Stimulated activated CD8-positive, alpha-beta memory T cell treated with anti-CD3 and anti-CD28 coated beads, Interleukin-12 subunit alpha, Interleukin-12 subunit beta, amount 100 ng/mL, for 24 hours (primary cell): Measurements from ENCODE around the gene AP5Z1.

Experiments used
- DNase-seq: peaks from one replicate; pipeline ENCODE4 v3.0.0-alpha.2; 2020; ENCODE audit errors: extremely low read depth

Gene AP5Z1

GRCh38 chr7:4745971-4746919 lies 29.2 kb upstream of the AP5Z1 start:
- DNase-seq = no peak

- no peak for DNase-seq
These were observed 28.4 kb upstream of the AP5Z1 start for GRCh38 chr7:4747013-4747412.

- DNase-seq = no peak
These were observed 27.7 kb upstream of the AP5Z1 start for GRCh38 chr7:4747746-4748145.

GRCh38 chr7:4748231-4748681 lies 27.2 kb upstream of the AP5Z1 start:
- DNase-seq = no peak

GRCh38 chr7:4749363-4749762 lies 26.1 kb upstream of the AP5Z1 start:
- DNase-seq = no peak

- no peak for DNase-seq
These were observed 25.6 kb upstream of the AP5Z1 start for GRCh38 chr7:4749798-4750197.

GRCh38 chr7:4751398-4751947 lies 23.9 kb upstream of the AP5Z1 start:
- DNase-seq = no peak

- peak; percentile 46 for DNase-seq
These were observed 21.6 kb upstream of the AP5Z1 start for GRCh38 chr7:4753598-4754432.

- no peak for DNase-seq
These were observed 20.9 kb upstream of the AP5Z1 start for GRCh38 chr7:4754433-4755010.

- no peak for DNase-seq
These were observed 20.4 kb upstream of the AP5Z1 start for GRCh38 chr7:4755045-4755444.

- DNase-seq = no peak
These were observed 17.3 kb upstream of the AP5Z1 start for GRCh38 chr7:4758111-4758510.

GRCh38 chr7:4758791-4759190 lies 16.6 kb upstream of the AP5Z1 start:
- no peak for DNase-seq

- DNase-seq = no peak
These were observed 16.2 kb upstream of the AP5Z1 start for GRCh38 chr7:4759211-4759610.

- no peak for DNase-seq
These were observed 14.5 kb upstream of the AP5Z1 start for GRCh38 chr7:4760952-4761351.

GRCh38 chr7:4762121-4763055 lies 13.0 kb upstream of the AP5Z1 start:
- DNase-seq = no peak

GRCh38 chr7:4763091-4763793 lies 12.2 kb upstream of the AP5Z1 start:
- no peak for DNase-seq

- no peak for DNase-seq
These were observed 11.6 kb upstream of the AP5Z1 start for GRCh38 chr7:4763794-4764185.

- no peak for DNase-seq
These were observed 10.9 kb upstream of the AP5Z1 start for GRCh38 chr7:4764402-4765007.

- DNase-seq = no peak
These were observed 9.5 kb upstream of the AP5Z1 start for GRCh38 chr7:4765776-4766490.
